ENCODE results near the gene ITGB3BP. TPM values are rescaled to one million over a fixed set of nuclear protein-coding genes. Genes with fewer than 3 reads are reported as not detected.

The ITGB3BP gene
- total RNA-seq, 1 experiment from 2014 or later, result 50.2 TPM

DNA sequence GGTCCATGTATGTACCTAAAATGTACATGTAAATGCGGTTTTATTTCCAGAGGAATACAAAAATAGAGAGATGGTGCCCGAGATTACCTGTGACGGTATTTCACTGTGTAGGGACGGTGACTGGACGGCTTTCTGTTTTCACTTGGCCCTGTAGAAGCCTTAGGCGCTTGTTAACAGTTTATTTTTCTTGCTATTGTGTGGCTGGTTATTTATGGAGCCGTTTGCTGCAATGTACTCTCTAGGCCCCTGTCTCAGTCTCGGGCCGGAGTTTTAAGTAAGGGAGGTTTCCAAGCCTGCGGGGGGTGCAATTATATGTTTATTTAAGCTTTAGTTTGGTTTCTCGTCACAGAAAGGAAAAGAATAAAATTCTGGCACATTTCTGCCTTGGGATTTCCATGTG is 713 bp upstream of the ITGB3BP start:
- DNase-seq (ENCODE audit: low read depth, low spot score) (no peak), ATAC-seq (peak; percentile 8)
- intact Hi-C loops (cut with micrococcal nuclease), result loop anchor here (5.0 kb wide), 1 partner anchor 196 kb away; no protein-coding TSS in a partner anchor
- H3K4me2 ChIP-seq (ENCODE audit: low read length), result peak overlapping the region; percentile 82
- no peaks in the 10 kb centered on the region for H3K9me3 ChIP-seq (ENCODE audit: control insufficient read depth in 1 of 2, insufficient read depth in 1 of 2, low read depth in 1 of 2, low read length in 2 of 2)
- RAD21 ChIA-PET (ENCODE audit: low non-redundant PET in 1 of 2, low total read pairs in 2 of 2, uncharacterized antibody in 2 of 2, unreplicated experiment in 2 of 2), result interaction anchor here in 1 of 2 experiments (0.5 kb wide), 1 partner anchor 957 kb away, joined by 3 read pairs; no protein-coding TSS in a partner anchor
- peak overlapping the region; percentile 66 to 76 for H3K4me3 ChIP-seq (replicated peaks in 1 of 2; ENCODE audit: low read depth in 1 of 2, low read length in 2 of 2)
- POLR2A ChIA-PET, result no interaction called here
- BruUV-seq (replicated peaks), result TSS peak; percentile 73
- peak overlapping the region; percentile 78 for H3K27ac ChIP-seq (ENCODE audit: low read depth, low read length)
- no peaks in the 10 kb centered on the region for H3K9me2 ChIP-seq (ENCODE audit: insufficient read depth)
- H3K4me1 ChIP-seq (ENCODE audit: control insufficient read depth in 1 of 2, insufficient read depth in 2 of 2, low read length in 2 of 2), result peaks cover 11 to 13% of the 10 kb centered on the region in 2 experiments; a peak in 3 of 4 replicates
- peak overlapping the region; percentile 46 for H2AFZ ChIP-seq (ENCODE audit: low read depth, low read length, poor library complexity, severe bottlenecking)
- H3K27me3 ChIP-seq (ENCODE audit: insufficient read depth, low read length), result no peaks in the 10 kb centered on the region
- peak overlapping the region; percentile 74 for H3K9ac ChIP-seq (ENCODE audit: low read length)
- peaks cover 51% of the 10 kb centered on the region for H3K79me2 ChIP-seq (ENCODE audit: insufficient read depth, low read length)
- CTCF ChIA-PET, result interaction anchor here (1.1 kb wide), 1 partner anchor 15 kb away, joined by 3 read pairs; no protein-coding TSS in a partner anchor
- no peak for TF ChIP-seq SRF (IDR thresholded peaks at IDR 0.05; ENCODE audit: low read depth)
- TF ChIP-seq, protein P1, sequence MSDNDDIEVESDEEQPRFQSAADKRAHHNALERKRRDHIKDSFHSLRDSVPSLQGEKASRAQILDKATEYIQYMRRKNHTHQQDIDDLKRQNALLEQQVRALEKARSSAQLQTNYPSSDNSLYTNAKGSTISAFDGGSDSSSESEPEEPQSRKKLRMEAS (IDR thresholded peaks at IDR 0.05), result no peak
- TF ChIP-seq POLR2A (IDR thresholded peaks at IDR 0.05; ENCODE audit: borderline replicate concordance, extremely low read depth, insufficient read depth, insufficient read length), result no peak
- TF ChIP-seq EZH2phosphoT487 (IDR thresholded peaks at IDR 0.05; ENCODE audit: borderline replicate concordance), result no peak
- TF ChIP-seq SIN3A (IDR thresholded peaks at IDR 0.05; ENCODE audit: low read depth), result no peak; the same call in 1 of the 2 replicates
- TF ChIP-seq, protein P2, sequence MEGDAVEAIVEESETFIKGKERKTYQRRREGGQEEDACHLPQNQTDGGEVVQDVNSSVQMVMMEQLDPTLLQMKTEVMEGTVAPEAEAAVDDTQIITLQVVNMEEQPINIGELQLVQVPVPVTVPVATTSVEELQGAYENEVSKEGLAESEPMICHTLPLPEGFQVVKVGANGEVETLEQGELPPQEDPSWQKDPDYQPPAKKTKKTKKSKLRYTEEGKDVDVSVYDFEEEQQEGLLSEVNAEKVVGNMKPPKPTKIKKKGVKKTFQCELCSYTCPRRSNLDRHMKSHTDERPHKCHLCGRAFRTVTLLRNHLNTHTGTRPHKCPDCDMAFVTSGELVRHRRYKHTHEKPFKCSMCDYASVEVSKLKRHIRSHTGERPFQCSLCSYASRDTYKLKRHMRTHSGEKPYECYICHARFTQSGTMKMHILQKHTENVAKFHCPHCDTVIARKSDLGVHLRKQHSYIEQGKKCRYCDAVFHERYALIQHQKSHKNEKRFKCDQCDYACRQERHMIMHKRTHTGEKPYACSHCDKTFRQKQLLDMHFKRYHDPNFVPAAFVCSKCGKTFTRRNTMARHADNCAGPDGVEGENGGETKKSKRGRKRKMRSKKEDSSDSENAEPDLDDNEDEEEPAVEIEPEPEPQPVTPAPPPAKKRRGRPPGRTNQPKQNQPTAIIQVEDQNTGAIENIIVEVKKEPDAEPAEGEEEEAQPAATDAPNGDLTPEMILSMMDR (IDR thresholded peaks at IDR 0.05 in 2 of 3, conservative IDR thresholded peaks at IDR 0.05 in 1 of 3; ENCODE audit: borderline replicate concordance in 1 of 3, insufficient read depth in 1 of 3, low read depth in 2 of 3, low read length in 2 of 3), result no peak
- TF ChIP-seq CBX3 (IDR thresholded peaks at IDR 0.05; ENCODE audit: low read depth), result no peak
- TF ChIP-seq, protein P3, sequence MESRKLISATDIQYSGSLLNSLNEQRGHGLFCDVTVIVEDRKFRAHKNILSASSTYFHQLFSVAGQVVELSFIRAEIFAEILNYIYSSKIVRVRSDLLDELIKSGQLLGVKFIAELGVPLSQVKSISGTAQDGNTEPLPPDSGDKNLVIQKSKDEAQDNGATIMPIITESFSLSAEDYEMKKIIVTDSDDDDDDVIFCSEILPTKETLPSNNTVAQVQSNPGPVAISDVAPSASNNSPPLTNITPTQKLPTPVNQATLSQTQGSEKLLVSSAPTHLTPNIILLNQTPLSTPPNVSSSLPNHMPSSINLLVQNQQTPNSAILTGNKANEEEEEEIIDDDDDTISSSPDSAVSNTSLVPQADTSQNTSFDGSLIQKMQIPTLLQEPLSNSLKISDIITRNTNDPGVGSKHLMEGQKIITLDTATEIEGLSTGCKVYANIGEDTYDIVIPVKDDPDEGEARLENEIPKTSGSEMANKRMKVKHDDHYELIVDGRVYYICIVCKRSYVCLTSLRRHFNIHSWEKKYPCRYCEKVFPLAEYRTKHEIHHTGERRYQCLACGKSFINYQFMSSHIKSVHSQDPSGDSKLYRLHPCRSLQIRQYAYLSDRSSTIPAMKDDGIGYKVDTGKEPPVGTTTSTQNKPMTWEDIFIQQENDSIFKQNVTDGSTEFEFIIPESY (IDR thresholded peaks at IDR 0.05; ENCODE audit: extremely low read depth, insufficient replicate concordance, low read length), result no peak
- no peaks in the 10 kb centered on the region for H4K20me1 ChIP-seq (ENCODE audit: insufficient read depth)
- peaks cover 0 to 3% of the 10 kb centered on the region in 2 experiments; a peak in 1 of 4 replicates for H3K36me3 ChIP-seq (ENCODE audit: control insufficient read depth in 1 of 2, insufficient read depth in 2 of 2, low read length in 2 of 2)

All from HCT116 (cell line).